ENCODE measurements around the gene C6orf47.

The C6orf47 gene

DNA sequence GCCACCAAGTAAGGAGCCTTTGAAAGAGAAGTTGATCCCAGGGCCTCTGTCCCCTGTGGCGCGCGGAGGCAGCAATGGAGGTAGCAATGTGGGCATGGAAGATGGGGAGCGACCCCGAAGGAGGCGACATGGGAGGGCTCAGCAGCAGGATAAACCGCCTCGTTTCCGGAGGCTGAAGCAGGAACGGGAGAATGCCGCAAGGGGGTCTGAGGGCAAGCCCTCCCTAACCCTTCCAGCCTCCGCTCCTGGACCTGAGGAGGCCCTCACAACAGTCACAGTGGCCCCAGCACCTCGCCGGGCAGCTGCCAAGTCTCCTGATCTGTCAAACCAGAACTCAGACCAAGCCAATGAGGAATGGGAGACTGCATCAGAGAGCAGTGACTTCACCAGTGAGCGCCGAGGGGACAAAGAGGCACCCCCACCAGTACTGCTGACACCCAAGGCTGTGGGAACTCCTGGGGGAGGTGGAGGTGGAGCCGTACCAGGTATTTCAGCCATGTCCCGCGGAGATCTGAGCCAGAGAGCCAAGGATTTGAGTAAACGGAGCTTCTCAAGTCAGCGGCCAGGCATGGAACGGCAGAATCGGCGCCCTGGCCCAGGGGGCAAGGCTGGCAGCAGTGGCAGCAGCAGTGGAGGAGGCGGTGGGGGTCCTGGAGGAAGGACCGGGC is 28.2 kb downstream of the C6orf47 start:
- DNase-seq, result no peak

DNA sequence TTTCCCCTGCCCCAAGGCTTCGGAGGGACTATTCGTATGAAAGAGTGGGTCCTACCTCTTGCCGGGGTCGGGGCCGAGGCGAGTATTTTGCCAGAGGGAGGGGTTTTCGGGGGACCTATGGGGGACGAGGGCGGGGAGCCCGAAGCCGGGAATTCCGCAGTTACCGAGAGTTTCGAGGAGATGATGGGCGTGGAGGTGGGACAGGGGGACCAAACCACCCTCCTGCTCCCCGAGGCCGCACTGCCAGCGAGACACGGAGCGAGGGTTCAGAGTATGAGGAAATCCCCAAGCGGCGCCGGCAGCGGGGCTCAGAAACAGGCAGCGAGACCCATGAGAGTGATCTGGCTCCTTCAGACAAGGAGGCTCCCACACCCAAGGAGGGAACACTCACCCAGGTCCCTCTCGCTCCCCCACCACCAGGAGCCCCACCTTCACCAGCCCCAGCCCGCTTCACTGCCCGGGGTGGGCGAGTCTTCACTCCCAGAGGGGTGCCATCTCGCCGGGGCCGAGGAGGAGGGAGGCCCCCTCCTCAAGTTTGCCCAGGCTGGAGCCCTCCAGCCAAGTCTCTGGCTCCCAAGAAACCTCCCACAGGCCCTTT is 28.8 kb downstream of the C6orf47 start:
- DNase-seq, result no peak

DNA sequence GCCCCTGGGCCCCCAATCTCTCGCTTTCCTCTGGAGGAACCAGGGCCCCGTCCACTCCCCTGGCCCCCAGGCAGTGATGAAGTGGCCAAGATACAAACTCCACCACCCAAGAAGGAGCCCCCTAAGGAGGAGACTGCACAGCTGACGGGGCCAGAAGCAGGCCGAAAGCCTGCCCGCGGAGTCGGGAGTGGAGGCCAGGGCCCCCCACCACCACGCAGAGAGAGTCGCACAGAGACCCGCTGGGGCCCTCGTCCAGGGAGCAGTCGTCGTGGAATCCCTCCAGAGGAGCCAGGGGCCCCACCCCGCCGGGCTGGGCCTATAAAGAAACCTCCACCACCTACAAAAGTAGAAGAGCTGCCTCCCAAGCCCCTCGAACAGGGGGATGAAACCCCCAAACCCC is 29.4 kb downstream of the C6orf47 start:
- no peak for DNase-seq

DNA sequence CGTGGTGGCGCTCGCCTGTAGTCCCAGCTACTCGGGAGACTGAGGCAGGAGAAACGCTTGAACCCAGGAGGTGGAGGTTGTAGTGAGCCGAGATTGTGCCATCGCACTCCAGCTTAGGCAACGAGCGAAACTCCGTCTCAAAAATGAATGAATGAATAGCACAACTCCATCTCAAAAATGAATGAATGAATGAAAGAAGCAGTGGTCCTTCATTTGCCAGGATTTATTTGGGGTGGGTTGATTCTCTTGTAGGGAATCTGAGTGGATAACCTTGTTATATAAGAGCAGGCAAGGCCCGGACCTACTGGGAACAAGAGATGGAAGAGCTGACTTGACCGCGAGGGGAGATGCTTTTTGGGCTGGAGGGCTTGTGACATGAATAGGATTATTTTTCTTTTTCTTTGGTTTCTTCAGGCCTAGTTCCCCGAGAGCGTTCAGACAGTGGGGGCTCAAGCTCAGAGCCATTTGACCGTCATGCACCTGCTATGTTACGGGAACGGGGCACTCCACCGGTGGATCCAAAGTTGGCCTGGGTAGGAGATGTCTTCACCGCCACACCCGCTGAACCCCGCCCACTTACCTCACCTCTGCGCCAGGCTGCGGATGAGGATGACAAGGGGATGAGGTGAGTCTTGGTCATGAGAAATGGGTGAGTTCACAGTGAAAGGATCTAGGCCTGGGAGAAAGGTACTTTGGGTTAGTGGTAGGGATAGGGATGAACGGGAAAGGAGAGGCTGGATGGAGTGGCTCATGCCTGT is 30.2 kb downstream of the C6orf47 start:
- no peak for DNase-seq

DNA sequence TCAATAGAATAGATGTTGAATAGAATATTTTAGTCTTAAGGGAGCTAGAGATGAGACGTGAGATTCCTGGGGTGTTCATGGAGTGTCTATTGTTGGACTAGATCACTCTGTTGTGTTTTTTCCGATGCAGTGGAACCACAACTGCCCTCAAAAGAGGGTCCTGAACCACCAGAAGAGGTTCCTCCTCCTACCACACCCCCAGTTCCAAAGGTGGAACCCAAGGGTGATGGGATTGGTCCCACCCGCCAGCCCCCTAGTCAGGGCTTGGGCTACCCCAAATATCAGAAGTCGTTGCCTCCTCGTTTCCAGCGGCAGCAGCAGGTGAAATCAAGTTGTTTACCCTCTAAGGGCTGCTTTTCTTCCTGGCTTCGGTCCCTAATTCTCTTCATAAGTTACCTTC is 31.6 kb downstream of the C6orf47 start:
- DNase-seq, result no peak

DNA sequence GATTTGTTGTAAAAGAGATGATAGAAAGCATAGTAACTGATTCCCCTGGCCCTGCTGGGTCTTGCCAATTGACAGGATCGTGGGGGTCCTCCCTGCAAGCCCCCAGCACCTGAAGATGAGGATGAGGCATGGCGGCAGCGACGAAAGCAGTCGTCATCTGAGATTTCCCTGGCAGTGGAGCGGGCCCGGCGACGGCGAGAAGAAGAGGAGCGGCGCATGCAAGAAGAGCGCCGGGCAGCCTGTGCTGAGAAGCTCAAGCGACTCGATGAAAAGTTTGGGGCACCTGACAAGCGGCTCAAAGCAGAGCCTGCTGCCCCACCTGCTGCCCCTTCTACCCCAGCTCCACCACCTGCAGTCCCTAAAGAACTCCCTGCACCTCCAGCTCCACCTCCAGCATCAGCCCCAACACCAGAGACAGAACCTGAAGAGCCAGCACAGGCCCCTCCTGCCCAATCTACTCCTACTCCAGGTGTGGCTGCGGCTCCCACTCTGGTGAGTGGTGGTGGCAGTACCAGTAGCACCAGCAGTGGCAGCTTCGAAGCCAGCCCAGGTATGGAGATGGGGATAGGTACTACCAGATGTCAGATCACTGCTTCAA is 32.8 kb downstream of the C6orf47 start:
- no peak for DNase-seq

DNA sequence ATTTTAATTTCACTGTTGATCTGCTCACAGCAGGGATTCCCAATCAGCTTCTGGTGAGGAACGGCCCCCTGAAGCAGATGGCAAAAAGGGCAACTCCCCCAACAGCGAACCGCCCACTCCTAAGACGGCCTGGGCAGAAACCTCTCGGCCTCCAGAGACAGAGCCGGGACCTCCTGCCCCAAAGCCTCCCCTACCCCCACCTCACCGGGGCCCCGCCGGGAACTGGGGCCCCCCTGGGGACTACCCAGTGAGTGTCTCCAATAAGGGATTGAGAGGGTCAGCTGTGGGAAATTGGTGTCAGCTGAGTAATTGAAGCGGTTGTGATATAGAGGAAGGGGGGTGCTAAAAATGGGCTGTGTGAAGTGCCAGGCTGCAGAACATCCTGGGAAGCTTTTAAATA is 33.6 kb downstream of the C6orf47 start:
- no peak for DNase-seq

DNA sequence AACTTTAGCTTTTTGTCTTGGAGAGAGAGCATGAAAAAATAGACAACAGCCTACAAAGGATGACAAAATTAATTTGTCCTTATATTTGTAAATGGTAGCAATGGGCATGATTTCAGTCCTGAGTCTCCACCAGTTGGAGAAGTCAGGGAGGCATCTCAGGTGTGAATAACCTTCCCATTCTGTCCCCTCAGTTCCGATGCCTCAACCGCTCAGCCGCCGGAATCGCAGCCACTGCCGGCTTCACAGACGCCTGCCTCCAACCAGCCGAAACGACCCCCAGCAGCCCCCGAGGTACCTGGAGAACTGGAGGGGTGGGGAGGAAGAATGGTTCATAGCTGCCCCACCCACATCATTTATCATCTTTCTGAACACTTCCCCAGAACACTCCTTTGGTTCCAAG is 36.5 kb downstream of the C6orf47 start:
- DNase-seq, result no peak

DNA sequence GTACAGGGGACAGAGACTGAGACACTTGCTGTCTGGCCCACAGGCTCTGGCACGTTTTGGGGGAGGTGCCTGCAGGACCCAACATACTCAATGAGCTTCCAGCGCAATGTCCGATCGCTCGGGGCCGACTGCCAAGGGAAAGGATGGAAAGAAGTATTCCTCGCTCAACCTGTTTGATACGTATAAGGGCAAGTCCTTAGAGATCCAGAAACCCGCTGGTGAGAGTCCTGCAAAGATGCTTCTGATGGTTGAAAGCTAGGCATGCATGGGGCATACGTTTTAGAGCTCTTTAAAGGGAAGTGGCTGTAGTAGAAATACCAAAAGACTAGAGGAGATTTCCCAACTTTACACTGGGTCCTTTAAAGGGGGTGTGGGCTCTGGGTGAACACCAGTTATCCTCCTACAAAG is 37.9 kb downstream of the C6orf47 start:
- no peak for DNase-seq

DNA sequence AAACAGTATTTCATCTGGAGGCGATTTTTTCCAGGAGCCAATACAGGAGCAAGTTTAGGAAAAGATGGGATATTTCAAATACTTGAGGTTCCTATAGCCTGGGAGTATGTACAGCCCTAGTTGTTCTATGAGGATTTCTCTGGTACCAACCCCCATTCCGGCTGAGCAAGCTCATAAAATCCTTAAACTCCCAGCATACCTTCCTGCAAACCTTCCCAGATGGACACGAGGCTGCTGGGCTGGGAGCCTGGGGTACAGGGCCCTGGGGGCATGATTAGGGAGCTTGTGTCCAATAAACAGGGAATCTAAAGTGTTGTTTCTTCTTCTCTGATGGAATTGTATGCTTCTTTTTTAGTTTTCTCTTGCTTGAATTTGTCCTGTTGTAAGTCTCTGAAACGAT is 38.6 kb downstream of the C6orf47 start:
- no peak for DNase-seq

DNA sequence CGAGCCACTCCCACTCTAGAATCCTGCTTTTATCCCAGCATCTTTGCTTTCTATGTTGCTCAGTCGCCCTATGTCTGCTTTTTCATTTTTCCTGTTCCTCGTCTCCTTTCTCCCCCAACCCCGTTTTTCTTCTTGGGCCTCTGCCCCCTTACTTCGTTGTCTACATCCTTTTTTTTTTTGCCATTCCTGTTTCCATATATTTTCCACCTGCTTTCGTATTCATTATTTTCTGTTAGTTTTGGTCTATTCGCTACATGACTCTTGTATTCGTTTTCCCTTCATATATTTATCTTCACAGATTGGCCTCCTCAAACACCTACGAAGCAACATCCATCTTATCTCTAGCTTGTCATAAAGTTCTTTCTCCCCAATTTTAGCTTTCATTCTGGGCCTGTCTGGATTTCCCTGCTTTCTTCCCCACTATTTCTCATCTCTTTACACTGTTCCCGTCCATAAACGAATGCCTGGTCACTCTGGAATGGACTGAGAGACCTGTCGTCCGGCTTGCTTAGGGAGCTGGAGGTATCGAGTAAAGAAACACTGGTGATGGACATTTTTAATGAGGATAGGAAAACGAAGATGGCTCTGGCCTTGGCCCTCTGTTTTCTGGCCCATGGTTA is 39.1 kb downstream of the C6orf47 start:
- DNase-seq, result no peak

DNA sequence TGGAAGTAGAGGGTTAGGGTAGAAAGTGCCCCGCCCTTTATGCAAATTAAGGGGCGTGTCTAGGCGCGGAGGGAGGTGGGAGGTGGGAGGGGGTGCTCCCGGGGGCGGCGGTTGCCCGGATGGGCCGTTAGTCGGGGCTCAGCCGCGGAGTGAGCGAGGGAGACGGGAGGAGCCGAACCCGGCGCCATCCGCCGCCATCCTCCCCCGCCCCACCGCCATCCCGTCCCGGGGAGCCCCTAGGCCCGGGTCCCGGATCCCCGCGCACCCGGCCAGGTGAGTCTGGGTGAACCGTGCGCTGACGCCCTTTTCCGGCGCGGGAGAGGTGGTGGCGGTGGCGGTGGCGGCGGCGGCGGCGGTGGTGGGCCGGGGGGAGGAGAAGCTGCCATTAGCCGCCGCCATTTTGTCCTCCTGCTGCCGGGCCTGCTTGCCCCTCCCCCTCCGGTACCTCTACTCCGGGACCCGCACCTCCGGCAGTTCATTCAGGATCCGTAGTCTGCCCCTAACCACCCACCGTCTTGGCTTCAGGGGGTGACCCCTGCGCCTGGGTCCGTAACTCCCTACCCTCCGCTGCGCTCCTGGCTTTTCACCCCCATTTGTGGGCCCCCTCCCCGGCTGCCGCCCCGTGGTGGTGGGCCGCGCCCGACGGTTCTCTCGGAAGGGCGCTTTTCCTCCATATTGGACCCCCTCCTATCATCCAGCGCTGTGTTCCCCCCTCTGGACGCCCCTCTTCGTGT is 39.8 kb downstream of the C6orf47 start, which contains the start of gene PRRC2A:
Gene PRRC2A (plus strand): TSS at position 130 of the 734 bp plus-strand sequence. CDS start 2,075 bp downstream, outside the sequence.
- DNase-seq, result peak in 1 of 2 experiments; percentile 75

DNA sequence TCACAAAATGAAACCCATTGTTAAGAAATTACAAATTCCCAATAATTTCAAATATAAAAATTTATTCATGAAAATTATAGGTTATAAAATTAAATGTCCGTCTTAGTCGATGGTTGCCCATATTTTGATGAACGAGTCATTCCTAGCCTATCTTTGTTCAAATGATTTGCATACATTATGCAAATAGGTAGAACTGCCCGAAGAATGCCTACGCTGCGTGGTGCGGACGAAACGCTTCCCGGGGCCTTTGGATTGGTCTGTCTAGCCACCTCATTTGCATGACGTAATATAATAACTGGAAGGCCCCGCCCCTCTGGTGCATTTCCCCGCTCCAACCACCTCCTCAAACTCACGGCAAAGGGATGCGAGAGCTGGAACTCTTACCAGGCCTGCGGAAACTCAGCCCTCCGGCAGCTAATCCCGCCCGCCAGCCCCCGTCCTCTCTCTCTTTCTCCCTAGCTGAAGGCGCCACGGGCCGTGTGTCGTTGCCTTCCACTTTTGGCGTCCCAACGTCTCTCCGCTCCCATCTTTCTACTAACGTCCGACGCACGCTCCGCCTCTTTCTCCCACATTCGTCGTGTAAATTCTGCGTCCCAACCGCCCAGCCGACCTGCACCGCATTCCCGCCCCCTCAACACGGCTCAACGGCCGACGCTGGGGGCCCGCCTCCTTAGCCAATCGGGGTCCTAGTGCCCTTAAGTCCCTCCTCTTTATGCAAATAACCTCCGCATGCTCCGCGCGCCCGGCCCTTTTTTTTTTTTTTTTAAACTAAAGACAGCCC is 40.6 kb downstream of the C6orf47 start:
- peak; percentile 98 for DNase-seq

DNA sequence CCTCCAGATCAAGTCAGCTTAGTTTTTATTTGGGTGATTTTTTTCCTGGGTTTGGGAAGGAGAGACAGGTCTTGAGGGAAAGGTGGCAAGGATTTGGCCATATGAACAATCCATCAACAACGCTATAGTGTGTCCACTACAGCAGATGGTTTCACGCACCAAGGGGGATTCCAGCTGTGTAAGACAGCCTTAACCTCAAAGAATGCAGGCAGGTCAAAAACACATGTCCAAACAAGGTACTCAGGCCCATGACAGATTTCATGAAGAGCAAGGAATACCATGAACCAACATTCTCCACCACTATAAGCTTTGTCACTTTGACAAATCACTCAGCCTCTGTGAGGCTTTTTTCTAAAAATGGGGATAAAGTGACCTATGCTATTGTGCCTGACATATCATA is 43.6 kb downstream of the C6orf47 start:
- DNase-seq, result peak in 1 of 2 experiments; percentile 29

DNA sequence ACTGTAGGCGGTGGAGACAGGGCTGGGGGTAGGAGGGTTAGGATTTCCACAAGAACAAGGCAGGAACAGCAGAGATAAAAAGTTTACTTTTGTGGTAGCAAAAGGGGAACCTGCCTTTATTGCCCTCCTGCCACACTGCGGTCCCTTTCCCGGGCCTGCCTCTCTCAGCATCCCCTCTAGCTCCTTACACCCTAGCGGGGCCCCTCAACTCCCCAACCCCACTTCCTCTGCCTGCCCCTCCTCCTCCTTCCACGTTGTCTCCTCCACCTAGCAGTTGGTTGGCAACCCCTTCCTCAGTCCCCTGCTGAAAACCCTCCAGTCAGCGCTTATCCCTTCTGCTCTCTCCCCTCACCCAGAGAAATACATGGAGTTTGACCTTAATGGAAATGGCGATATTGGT is 44.8 kb downstream of the C6orf47 start:
- no peak for DNase-seq

DNA sequence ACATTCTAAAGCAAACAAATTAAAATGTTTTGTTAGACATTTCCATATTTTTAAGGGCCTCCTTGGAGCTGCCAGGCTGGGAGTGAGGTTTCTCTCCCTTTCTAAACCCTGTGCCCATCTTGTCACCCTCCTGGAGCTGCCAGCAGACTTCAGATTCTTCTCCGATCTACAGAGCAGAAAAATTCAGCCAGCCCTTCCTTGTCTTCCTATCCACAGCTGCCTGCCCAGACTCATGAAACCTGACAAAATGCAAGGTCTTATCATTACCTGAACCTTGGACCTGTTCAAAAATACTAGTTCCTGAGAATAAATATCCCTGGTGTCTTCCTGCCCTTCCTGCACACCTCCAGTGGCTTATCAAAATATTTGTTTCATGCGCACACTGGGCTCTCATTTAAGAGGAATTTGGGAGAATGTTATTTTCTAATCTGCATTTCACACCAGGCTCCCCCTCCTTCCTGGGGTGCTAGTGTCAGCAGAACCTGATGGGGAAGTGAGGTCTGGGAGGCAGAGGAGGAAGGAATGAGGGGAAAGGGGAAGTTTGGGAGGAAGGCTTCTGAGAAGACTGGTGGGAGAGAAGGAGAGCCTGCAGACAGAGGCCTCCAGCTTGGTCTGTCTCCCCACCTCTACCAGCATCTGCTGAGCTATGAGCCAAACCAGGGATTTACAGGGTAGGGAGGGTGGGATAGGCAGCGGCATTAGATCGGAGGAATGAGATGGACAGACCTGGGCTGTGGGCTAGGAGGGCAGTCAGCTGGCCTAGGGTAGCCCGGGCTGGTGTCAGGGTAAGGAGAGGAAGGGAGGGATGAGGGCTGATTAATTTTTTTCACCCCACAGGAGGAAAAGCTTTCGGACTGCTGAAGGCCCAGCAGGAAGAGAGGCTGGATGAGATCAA is 45.6 kb downstream of the C6orf47 start, which contains the start of gene AIF1:
Gene AIF1 (plus strand): TSS at position 551 of the 895 bp plus-strand sequence. CDS start 96 bp downstream, at position 647.
- DNase-seq, result no peak

DNA sequence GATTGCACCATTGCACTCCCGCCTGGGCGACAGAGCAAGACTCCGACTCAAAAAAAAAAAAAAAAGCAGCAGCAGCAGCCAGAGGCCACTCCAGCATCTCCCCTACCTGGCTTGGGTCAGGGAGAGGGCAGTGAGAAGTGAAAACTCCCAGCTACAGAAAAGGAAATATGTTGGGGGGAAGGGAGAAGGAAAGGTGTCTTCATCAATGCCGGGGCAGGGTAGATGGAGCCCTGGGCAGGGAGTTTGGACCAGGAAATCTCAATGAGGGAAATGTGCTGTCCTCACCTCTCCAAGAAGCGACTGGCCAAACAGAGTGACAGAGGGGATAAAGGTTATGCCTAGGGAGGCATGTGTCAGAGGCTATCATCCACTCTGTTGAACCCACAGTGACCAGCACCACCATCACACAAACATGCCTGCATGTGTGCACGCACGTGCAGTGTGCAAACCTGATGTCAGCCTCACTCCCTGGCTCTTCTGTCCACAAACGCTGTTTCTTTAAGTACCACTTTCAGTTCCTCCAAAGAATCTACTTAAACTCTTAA is 46.4 kb downstream of the C6orf47 start:
- DNase-seq, result no peak

DNA sequence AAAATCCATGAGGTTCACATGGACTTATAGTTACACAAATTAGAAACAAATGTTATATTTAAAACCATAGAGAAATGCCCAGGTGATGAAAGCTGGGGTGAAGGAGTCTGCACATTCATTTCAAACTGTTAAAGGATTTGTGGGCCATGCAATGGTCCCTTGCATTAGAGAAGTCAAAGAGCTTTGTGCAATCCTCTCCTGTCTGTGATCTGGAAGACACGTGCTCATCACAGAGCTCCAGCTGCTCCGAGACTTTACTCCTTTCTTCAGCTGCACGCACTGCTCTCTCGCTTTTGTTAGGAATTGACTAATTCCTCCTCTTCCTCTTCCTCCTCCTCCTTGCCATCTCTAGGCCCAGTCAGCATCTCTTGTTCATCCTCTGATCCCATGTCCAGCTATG is 49.6 kb downstream of the C6orf47 start:
- no peak for DNase-seq

DNA sequence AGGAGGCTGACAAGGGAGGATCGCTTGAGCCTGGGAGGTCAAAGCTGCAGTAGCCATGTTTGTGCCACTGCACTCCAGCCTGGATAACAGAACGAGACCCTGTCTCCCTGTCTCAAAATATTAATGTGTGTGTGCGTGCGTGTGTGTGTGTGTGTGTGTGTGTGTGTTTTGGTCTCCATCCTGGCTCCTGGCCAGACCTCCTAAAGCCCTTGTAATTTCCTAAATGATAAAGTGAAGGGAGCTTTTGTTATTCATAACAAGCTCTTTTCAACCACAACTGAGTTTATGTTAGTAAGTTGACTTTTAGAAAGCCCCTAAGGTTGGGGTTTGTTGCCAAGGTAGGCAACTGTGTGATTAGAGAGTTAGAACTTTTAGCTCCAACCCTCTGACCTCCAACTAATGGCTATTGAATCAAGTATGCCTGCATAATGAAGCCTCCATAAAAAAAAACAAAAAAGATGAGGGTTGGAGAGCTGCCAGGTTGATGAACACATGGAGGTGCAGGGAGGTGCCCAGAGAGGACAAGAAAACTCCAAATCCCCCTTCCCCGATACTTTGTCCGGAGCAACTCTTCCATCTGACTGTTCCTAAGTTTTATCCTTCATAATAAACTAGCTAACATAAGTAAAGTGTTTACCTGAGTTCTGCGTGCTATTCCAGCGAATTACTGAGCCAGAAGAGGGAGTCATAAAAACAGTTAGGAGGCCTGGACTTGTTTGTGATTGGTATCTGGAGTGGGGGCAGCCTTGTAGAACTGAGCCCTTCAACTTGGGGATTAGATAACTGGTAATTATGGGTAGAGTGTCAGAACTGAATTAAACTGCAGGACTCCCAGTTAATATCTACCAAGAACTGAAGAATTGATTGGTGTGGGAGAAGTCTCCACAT is 50.8 kb downstream of the C6orf47 start:
- no peak for DNase-seq

All from NCI-H524 (cell line).